SK-N-SH treated with all-trans-retinoic acid at 6 μM for 48 hours (cell line): ENCODE measurements around the gene ATOH8.

Experiments
- ATAC-seq: fragments of 200-7000 bp; cut with Tn5 transposase; 3 replicates; pipeline ENCODE4 v1.9.1; 2020; ENCODE audit warnings: mild to moderate bottlenecking, moderate library complexity
- CREB5 ChIP-seq: fragments of 250-450 bp; sonication (Bioruptor Pico); IDR thresholded peaks from 2 replicates; pipeline ENCODE4 v1.5.1; 2020; ENCODE audit warnings: low read depth, mild to moderate bottlenecking, moderate library complexity
- CSDC2 ChIP-seq: fragments of 250-450 bp; sonication (Bioruptor Pico); IDR thresholded peaks from 2 replicates; pipeline ENCODE4 v1.5.0; 2020; ENCODE audit warnings: mild to moderate bottlenecking, moderate library complexity
- CSRNP3 ChIP-seq: fragments of 250-450 bp; sonication (Bioruptor Pico); IDR thresholded peaks from 2 replicates; pipeline ENCODE4 v1.5.1; 2021; ENCODE audit warnings: mild to moderate bottlenecking, moderate library complexity
- ESRRG ChIP-seq: fragments of 250-450 bp; sonication (Bioruptor Pico); IDR thresholded peaks from 2 replicates; pipeline ENCODE4 v1.6.1; 2021; ENCODE audit warnings: mild to moderate bottlenecking
- GLIS3 ChIP-seq: fragments of 250-450 bp; sonication (Bioruptor Pico); IDR thresholded peaks from 2 replicates; pipeline ENCODE4 v1.5.0; 2020; ENCODE audit warnings: mild to moderate bottlenecking, moderate library complexity
- ISL1 ChIP-seq: fragments of 250-450 bp; sonication (Bioruptor Pico); IDR thresholded peaks from 2 replicates; pipeline ENCODE4 v2.1.2; 2022; ENCODE audit warnings: mild to moderate bottlenecking, moderate library complexity
- OSR1 ChIP-seq: fragments of 250-450 bp; sonication (Bioruptor Pico); IDR thresholded peaks from 2 replicates; pipeline ENCODE4 v1.8.0; 2022; ENCODE audit warnings: moderate library complexity, mild to moderate bottlenecking, inconsistent platforms
- PATZ1 ChIP-seq: fragments of 250-450 bp; sonication (Bioruptor Pico); IDR thresholded peaks from 2 replicates; pipeline ENCODE4 v1.8.0; 2020; ENCODE audit warnings: mild to moderate bottlenecking, moderate library complexity, borderline replicate concordance
- POU6F1 ChIP-seq: fragments of 250-450 bp; sonication (Bioruptor Pico); IDR thresholded peaks from 2 replicates; pipeline ENCODE4 v1.8.0; 2021; ENCODE audit warnings: low read depth, mild to moderate bottlenecking, moderate library complexity, borderline replicate concordance
- PPARA ChIP-seq: fragments of 250-450 bp; sonication (Bioruptor Pico); IDR thresholded peaks from 2 replicates; pipeline ENCODE4 v1.5.0; 2020; ENCODE audit warnings: mild to moderate bottlenecking, borderline replicate concordance
- TOX ChIP-seq: fragments of 250-450 bp; sonication (Bioruptor Pico); IDR thresholded peaks from 2 replicates; pipeline ENCODE4 v1.8.0; 2021; ENCODE audit warnings: mild to moderate bottlenecking, moderate library complexity, borderline replicate concordance
- TSHZ2 ChIP-seq: fragments of 250-450 bp; sonication (Bioruptor Pico); IDR thresholded peaks from 2 replicates; pipeline ENCODE4 v1.5.0; 2020; ENCODE audit warnings: mild to moderate bottlenecking, moderate library complexity
- ZFP3 ChIP-seq: fragments of 250-450 bp; sonication (Bioruptor Pico); IDR thresholded peaks from 2 replicates; pipeline ENCODE4 v1.5.0; 2020; ENCODE audit warnings: mild to moderate bottlenecking, moderate library complexity
- ZNF565 ChIP-seq: fragments of 450-650 bp; formaldehyde crosslinking; conservative IDR thresholded peaks from 2 replicates; pipeline ENCODE4 v1.5.0; 2020; ENCODE audit warnings: low read depth, mild to moderate bottlenecking, moderate library complexity
- ZNF70 ChIP-seq: fragments of 450-650 bp; formaldehyde crosslinking; IDR thresholded peaks from 2 replicates; pipeline ENCODE4 v1.5.0; 2020; ENCODE audit warnings: mild to moderate bottlenecking, moderate library complexity
- ZNF8 ChIP-seq: fragments of 450-650 bp; formaldehyde crosslinking; IDR thresholded peaks from 2 replicates; pipeline ENCODE4 v1.5.0; 2020; ENCODE audit warnings: mild to moderate bottlenecking, moderate library complexity

Gene ATOH8

GRCh38 chr2:85783796-85784195, 30.0 kb downstream of the ATOH8 start:
- no peak for ATAC-seq
- TF ChIP-seq CREB5 (CRISPR knock-in tag) (no peak), OSR1 (CRISPR knock-in tag) (no peak), ZFP3 (CRISPR knock-in tag) (no peak), POU6F1 (CRISPR knock-in tag) (no peak), PATZ1 (no peak), CSRNP3 (CRISPR knock-in tag) (no peak), ZNF70 (CRISPR knock-in tag) (no peak), ZNF8 (CRISPR knock-in tag) (no peak), ISL1 (no peak), ZNF565 (CRISPR knock-in tag) (no peak), GLIS3 (no peak), CSDC2 (CRISPR knock-in tag) (no peak), ESRRG (CRISPR knock-in tag) (no peak)
- TF ChIP-seq, all 23 proteins: peak for 0

GRCh38 chr2:85784474-85784986, 30.7 kb downstream of the ATOH8 start:
- ATAC-seq = no peak
- TF ChIP-seq POU6F1 (CRISPR knock-in tag) (no peak), GLIS3 (no peak), ZNF70 (CRISPR knock-in tag) (no peak), TSHZ2 (CRISPR knock-in tag) (no peak), ZNF565 (CRISPR knock-in tag) (no peak), ISL1 (no peak), TOX (CRISPR knock-in tag) (no peak), ZFP3 (CRISPR knock-in tag) (no peak), ZNF8 (CRISPR knock-in tag) (no peak), ESRRG (CRISPR knock-in tag) (no peak), CREB5 (CRISPR knock-in tag) (no peak), PPARA (no peak)
- TF ChIP-seq, all 23 proteins: peak for 0
